ENCODE measurements around the gene PSMG2. TPM values are rescaled to one million over a fixed set of nuclear protein-coding genes. Genes with fewer than 3 reads are reported as not detected.

The PSMG2 gene
- total RNA-seq = 50.5 TPM

GRCh38 chr18:12702221-12703095, at the start of gene PSMG2, which contains the start of gene CEP76:
Gene PSMG2 (plus strand): TSS chr18:12703042. CDS start chr18:12703108, 66 bp downstream.
Gene CEP76 (minus strand): TSS chr18:12702723. CDS start chr18:12702548, 175 bp downstream.

GRCh38 chr18:12657684-12658425, 45.0 kb upstream of the PSMG2 start, which contains the start of gene SPIRE1:
Gene SPIRE1 (minus strand): TSS chr18:12658107. CDS start chr18:12657866, 241 bp downstream.

Other genes starting within 250 kb of the PSMG2 start
- gene SPIRE1, start 44.9 kb upstream of the PSMG2 start, total RNA-seq = 43.8 TPM
- 18.0 TPM for gene CEP76, start 319 bp upstream of the PSMG2 start, total RNA-seq
- 52.9 TPM for gene PTPN2, start 181.2 kb downstream of the PSMG2 start, total RNA-seq
- gene SEH1L, start 245.0 kb downstream of the PSMG2 start, total RNA-seq = 30.5 TPM

Data from camera-type eye (tissue), 1 donor.